ENCODE measurements around the gene ZNRF2.

The ZNRF2 gene

DNA sequence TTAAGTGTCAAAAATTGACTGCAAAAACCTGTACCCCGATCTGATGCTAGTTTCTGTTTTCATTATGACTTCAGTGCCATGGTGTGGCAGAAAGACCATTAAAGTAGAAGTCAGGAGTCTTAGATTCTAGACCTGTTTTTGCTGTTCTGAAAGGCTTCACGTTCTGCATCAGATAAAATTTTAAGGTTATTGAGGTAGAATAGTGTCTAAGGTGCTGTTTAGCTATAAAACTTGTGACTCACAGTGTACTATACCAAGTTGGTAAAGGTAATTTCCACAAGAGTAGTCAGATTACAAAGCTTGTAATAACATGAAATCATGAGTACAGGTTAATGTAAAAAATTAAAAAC lies 38.6 kb downstream of the ZNRF2 start:
- no peak for DNase-seq

DNA sequence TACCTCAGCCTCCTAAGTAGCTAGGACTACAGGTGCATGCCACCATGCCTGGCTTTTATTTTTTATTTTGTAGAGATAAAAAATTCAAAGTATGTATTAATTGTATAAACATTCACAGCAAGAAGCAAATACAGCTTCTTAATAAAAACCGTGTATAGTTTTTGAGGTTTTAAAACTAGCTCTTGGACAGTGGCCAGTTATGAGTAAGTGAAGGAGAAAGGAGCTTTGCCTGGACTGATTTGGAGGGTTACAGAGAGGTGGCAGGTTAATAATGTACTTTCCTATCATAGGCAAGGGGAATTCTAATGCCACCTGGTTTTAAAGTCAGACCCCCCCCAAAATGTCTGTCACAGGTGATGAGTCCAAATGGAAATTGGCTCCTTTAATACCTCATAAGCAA lies 43.4 kb downstream of the ZNRF2 start:
- peak; percentile 24 for DNase-seq

DNA sequence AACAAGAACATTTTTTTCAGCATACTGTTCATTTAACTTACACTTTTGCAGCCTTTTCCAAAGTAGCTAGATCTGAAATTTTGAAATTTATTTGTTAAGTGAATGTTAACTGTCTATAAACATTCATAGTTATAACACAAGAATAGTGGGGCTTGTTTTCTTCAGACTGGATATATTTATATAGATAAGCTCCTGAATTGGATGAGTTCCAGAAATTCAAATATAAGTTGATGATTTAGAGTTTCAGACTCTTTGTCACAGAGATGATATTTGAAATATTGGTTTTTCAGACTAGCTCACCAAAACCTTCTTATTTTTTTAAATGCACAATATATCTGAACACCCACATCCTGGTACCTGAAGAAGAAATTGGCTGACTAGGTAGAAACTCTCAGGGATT lies 44.0 kb downstream of the ZNRF2 start:
- DNase-seq = no peak

DNA sequence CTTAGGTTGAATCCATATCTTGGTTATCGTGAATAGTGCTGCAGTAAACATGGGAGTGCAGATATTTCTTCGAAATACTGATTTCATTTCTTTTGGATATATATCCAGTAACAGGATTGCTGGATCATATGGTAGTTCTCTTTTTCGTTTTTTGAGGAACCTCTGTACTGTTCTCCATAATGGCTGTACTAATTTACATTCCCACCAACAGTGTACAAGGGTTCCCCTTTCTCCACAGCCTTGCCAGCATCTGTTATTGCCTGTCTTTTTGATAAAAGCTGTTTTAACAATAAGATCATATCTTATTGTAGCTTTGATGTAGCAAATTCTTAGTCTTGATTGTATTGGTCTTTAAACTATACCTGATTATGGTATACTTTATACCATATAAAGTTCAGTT lies 45.3 kb downstream of the ZNRF2 start:
- DNase-seq = no peak

DNA sequence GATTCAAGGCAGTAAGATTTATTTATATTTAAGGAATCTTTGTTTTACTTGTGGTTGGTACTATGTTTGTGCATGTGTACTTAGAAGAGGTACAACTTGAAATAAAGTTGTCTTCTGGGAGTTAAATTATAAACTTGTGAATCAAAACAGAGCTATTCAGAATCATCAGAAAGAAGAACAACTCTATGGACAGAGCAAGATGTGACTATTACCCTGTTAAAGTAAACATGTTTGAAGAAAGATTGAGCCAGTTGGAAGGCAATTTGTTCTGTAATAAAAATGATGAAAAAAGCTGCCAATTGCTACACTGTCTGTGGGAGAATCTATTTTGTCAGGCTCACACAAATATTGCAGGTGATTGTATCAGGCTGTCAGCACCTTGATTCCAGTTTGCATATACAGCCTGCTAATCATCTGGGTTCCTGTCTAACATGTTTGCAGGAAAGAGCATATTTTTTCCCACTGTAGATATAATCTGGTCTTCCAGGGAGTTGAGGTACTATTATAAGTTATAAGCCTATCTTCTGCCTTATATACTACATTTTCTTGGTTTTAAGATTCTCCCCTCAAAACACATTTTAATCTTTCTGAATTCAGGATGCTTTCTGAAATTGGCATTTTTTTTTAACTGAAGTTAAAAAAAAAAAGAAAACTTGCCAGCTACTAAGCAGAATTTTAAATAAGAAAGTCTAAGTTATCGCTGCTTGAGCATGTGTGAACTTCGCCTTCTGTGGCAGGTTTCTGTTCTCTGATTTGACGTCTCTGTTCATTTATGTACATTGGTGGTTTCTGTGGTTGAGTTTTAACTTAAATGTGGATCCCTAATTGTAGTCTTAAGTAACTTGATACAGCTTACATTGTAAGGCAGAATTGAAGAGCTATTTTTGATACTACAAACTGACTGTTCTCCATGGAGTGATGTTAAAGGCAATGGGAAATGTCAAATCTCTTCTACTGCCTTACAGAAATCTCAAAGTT lies 46.0 kb downstream of the ZNRF2 start:
- DNase-seq = no peak

DNA sequence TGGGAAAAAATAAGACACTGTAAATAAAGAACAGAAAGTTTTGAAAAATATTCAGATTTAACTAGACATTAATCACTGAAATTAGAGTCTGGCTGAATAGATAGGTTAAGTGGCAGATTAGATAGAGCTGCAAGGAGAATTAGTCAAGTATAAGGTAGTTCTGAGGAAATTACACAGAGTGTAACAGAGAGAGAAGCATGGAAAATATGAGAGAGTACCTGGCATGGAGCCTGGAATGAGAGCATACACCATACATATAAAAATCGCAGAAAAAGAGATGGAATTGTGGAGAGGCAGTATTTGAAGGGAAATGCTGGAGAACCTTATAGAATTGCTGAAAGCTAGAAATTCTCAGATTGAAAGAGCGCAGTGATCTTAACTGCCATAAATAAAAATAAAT lies 46.9 kb downstream of the ZNRF2 start:
- DNase-seq = no peak

DNA sequence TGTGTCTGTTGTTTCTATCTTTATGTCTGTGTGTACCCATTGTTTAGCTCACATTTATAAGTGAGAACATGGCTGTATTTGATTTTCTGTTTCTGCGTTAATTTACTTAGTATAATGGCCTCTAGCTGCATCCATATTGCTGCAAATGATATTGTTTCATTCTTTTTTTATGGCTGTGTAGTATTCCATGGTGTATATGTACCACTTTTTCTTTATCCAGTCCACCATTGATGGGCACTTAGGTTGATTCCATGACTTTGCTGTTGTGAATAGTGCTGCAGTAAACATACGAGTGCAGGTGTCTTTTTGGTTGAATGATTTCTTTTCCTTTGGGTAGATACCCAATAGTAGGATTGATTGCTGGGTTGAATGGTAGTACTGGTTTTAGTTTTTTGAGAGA lies 48.2 kb downstream of the ZNRF2 start:
- DNase-seq = no peak

DNA sequence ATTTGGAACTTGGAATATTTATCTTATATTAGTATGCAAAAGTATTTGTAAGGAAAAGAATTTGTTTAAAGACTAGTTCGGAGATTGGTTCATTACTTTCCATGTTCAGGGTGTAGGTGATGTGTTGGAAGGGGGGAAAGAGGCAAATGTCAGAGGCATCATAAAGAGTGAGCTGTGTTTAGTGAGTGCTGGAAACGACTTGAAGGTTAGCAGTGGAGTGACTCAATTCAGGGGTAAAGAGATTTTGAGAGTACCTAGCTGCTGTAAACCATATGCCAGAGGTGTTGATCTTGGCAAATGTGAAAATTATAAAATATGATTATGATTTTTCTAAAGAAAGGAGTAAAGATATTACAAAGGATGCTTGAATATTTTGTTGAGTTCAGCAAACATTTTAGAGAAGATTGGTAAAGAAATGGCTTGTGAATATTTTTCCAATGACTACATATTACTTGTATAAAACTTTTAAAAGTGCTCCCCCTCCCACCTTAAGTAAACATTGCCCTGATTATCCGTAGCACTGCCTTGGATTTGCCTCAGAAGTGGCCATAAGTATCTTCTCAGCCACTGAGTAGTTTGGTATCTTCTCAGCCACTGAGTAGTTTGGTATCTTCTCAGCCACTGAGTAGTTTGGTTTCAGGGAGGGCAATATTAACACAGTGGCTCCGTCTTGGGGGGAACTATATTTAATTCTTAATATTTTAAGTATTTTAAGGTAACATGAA lies 51.5 kb downstream of the ZNRF2 start:
- no peak for DNase-seq

DNA sequence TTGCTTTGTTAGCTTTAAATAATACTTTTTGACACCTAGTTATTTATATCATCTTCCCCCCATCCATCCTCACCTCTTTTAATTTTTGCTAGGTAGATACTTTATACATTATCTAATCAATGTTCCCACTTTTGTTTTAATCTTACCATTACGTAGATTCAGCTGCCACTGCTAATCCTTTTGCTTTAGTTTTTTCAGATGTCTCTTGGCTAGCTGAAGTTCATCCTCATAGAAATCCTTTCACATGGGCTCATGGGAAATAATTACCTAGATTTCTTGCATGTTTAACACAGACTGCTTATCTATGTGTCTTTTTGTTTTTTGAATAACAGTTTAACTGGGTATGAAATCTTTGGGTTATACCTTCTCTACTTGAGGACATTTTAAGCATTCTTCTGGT lies 60.1 kb downstream of the ZNRF2 start:
- DNase-seq = no peak

DNA sequence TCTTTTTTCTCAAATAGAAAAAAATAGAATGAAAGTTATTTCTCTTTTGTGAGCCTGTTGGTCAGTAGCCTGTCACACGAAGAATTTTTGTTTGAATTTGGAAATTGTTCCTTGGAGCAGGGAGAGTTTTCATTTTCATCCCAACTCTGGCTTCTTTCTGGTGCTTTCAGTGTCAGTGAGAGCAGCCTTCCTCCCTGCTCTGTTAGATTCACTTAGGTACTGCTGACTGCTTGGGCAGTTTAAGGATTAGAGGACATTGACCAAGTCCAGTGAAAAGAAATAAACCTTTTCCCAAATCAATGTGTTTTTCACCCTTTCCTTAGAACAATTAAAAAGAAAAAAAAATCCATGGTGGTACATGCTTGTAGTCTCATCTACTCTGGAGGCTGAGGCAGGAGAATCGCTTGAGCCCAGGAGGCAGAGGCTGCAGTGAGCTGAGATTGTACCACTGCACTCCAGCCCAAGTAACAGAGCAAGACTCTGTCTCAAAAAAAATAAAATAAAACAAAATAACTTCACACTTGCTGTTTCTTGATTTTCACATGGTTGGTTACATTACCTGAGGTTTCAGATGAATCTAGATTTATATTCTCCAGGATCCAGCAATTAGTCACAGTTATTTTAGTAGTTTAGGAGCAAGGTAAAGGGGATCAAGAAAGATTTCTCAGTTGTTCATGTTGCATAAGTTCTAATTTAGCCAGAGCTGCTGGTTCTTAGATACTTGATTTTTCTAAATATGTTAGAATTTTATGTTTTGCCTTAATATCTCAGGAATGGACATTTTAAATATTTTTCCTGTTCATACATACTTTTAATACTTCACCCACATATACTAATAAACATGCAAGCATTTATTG lies 63.1 kb downstream of the ZNRF2 start:
- no peak for DNase-seq

DNA sequence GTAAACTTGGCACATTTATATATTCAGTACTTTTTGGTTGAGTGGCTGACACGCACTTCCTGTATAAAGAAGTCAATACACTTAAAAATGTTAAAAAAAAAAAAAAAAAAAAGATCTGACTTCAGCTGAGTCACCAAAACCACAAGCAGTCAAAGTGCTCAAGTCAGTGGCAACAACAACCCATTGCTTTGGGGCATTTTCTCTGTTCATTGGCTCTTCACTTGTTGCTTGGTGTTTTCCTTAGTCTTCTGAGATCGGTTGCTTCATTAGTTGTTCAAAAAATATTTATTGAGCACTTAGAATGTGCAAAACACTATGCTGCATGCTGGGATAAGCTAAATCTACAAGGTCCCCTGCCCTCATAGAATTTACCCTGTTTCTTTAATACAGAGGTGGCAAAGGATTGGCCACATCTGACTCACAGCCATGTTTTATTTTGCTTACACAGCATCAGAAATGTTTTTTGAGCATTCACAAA lies 63.7 kb downstream of the ZNRF2 start:
- DNase-seq = peak; percentile 80

DNA sequence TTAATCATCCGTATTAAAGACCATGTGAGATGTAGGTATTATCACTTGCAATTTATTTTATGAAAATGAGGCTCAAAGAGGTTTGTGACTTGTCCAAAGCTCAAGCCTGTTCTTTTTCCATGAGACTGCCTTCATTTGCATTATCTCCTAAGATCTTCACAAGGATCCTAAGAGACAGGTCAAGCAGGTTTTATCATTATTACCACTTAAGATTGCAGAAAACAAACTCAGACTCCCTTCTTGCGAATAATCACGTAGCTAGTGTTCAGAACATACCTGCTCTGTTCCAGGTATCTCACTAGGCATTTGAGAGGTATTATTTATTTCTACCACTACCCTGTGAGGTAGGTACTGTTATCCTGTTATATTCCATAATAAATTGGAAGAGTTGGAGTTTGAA lies 64.8 kb downstream of the ZNRF2 start:
- no peak for DNase-seq

DNA sequence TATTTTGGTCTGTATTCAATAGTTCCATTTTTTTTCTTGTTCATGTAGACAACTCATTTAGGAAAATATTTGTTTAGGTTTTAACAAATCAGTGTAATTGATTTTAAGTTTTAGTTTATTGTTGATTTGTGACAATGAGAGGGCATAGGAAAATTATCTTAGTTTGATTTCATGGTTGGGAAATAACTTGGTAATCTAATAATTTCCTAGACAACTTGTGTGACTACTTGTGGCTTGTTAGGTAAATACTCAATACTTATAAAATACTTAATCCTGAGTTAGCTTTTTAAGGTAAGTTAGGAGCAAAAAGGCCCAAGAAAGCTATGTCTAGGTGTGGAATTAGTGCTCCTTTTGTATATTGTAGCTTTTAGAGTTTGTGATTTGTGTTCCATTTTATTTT lies 65.4 kb downstream of the ZNRF2 start:
- DNase-seq = no peak

DNA sequence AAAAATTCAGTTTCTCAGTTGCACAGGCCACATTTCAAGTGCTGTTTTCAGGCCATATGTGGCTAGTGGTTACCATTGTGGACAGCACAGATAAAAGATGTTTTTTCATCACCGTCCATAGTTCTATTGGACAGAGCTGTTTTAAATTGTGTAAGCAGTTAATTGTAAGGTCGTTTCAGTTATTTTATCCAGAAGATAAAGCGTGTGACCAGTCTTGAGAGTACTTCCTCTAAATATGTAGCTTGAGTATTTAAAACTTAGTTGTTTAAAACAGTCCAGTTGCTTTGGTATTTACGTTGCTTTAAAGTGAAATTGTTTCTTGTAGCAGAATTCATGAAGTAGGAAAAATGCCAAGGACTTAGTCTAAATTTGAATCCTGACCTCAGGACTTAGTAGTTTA lies 66.9 kb downstream of the ZNRF2 start:
- no peak for DNase-seq

DNA sequence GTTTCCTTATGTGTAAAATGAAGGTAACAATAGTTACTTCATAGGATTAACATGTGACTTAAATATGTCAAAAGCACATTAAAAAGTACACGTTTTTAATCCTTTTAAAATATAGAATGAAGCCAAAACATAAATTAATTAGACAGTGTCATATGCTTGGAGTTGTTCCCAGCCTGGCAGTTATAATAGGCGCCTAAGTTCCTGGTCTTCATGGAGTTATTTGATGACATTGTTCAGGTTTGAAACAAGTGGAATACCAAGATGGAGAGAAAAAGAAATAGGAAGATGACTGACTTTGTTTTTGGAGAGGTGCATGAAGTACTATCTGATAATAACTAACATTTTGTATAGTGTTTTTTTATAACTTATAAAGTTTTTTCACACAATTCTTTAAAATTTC lies 67.3 kb downstream of the ZNRF2 start:
- no peak for DNase-seq

DNA sequence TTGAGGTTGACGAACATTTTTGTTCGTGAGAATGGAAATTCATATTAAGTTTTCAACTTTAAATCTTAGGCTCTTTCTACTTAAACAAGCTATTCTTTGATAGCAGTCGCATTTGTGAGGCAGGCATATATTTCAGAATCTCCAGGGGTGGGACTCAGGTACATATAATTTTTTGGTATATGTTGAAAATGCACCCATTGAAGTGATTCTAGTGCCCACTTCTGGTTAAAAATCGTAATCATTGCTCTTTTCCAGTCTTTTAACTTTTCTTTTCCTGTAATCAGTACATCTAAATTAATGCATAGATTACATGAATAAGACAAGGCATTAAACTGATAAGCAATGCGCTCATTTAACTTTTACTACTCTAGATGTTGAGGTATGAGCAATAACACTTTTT lies 67.8 kb downstream of the ZNRF2 start:
- DNase-seq = no peak

DNA sequence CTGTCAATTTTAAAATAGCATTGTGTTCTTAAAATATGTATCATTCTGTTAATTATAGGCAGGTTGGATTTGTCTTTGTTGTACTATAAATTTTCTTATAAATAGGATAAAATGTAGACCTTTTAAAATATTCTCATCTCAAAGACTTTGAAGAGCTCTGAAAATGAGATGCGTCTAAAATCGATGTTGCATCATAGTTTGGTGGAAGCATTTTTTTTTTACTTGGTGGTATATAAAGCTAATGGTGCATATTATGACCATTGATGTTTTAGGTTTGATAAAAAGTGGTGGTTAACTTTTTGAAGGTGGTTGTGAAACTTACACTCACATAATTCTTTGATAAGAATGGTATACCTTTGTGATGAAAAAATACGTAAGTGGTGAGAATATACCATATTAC lies 69.1 kb downstream of the ZNRF2 start:
- DNase-seq = no peak

DNA sequence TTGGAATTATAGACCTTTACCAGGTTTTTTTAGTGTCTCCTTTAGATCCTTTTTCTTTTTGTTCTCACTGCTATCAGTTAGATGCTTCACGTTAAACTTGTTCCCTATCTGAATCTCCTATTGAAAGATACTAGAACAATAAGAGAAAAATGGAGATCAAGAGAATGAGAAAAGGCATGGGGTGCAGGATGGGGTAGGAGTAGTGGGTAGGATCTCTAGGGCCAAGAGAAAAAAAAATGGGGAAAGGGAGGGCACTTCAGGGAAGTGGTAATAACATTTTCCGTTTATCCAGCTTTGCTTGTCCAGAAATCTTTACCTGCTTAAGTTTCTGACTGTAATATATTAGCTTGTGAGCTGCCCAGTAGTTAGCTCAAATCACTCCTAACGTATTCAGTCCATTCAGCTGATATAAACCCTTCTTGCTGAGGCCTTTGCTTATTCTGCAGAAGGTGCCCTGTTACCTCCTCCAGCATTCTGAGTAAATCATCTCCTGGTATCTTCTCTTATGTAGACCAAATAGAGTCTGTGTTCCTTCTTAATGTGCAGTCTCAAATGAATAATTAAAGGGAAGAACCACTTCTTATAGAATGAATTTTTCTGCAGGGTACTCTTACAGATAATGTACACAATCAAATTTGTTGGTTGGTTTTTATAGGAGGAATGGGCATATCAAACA lies 69.7 kb downstream of the ZNRF2 start:
- DNase-seq = no peak

DNA sequence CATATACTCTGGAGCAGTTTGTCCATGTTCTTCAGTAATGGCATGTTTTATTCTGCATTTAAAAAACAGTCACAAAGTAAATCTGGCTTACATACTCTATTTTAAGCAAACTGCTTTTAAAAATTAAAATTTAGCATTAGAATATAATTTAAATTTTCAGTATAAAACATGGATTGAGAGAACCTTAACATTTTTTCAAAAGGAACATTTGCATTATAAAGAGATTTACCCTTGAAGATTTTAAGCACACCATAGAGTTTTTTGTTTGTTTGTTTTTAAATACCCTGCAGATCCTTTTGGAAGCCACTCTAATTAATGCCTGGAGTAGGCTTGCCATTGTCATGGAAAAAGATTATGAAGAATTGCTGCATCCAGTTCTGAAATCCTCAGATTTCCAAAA lies 70.4 kb downstream of the ZNRF2 start:
- no peak for DNase-seq

DNA sequence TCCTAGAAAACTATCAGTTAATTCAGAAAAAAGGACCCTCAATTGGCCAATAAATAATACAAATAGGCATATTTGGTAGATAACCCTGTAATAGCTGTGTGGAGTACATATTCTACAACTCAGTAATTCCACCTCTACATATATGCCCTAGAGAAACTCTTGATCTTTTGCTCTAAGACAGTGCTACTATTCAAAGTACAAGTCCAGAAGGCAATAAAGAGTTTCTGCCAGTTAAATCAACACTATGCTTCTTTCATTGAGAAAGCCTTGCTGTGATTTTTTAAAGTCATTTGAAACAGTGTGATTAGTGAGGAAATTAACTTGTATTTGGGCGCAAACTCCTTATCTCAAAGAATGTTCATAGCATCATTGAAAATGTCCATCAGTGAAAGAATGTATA lies 75.6 kb downstream of the ZNRF2 start:
- DNase-seq = no peak

DNA sequence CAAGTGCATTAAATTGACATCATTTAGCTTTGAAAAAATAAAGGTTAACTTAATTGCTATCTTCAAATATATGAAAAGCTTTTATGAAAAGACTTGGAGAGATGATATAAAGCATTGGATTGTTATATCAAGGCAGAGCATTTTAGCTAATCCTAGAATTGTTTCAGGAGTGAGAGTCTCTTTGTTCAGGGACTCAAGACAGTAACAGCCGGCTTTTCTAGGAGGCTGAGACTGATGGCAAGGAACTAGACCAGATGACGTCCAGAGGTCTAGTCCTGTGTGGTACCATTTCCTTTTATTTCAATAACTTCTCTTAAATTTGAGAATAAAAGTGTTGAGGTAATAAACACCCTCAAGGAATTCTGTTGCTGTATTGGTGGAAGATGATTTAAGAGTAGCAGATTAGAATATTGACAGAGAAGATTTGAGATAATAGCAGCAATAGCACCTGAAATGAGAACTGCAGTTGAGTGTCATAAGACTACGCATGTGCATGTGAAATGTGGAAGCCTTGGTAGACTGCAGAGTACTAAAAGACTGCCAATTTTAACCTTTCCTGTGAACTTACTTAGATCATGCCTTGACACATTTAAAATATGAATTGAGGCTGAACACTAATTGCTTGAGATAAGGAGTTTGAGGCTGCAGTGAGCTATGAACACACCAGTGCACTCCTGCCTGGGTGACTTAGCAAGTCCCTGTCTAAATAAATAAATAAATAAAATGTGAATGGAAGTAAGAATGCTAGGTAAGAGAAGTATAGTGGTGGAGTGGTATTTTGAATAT lies 79.6 kb downstream of the ZNRF2 start:
- DNase-seq = no peak

DNA sequence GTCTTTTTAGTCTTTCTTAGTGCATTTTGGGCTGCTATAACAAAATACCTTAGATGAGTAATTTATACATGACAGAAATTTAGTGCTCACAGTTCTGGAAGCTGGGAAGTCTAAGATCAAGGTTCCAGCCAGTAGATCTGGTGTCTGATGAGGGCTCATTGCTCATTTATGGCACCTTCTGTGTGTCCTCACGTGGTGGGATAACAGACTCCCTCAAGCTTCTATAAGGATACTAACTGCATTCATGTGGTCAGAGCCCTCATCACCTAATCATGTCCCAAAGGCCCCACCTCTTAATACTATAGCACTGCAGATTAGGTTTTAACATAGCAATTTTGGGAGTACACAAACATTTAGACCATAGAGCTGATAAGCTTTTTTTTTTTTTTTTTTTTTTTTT lies 80.4 kb downstream of the ZNRF2 start:
- DNase-seq = no peak

All from kidney glomerular epithelial cell (primary cell).